Activated gamma-delta T cell treated with anti-CD3 and anti-CD28 coated beads, Interleukin-2, amount 50 U/mL, for 16 hours (primary cell): ENCODE data around the gene MEGF11.
"Not testable (repeated sequence)": the region's sequence is repeated elsewhere in the genome, so short reads cannot be mapped to it uniquely, and the experiment has no call there.

Experiments used
- DNase-seq: peaks from one replicate; pipeline ENCODE4 v3.0.0-alpha.2; 2020; ENCODE audit warnings: low read depth

Gene MEGF11

DNA sequence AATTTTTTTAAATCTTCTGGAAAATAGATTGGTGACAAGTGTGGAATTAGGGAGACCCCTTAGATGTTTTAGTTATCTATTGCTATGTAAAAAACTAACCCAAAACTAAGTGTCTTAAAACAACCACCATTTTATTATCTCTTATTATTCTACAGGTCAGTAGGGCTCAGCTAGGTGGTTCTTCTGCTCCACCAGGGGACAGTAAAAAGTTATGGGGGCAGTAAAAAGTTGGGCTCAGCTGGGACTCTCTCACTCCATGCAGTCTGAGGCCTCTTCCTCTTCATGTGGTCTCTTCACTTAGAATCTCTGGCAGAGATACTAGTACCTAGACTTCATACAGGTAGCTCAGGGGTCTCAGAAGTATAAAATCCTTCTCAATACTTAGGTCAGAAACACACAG, 21.8 kb upstream of the MEGF11 start:
- no peak for DNase-seq

DNA sequence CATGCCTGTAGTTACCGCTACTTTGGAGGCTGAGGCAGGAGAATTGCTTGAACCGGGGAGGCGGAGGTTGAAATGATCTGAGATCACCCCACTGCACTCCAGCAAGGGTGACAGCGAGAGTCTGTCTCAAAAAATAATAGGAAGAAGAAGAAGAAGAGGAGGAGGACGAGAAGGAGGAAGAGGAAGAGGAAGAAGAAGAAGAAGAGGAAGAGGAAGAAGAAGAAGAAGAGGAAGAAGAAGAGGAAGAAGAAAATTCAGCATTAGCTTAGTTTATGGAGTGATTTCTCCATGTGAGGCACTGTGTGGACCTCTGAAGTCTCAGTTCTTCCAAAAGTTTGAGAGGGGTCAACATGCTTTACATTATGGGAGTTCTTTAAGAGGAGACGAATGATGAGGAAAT, 17.4 kb upstream of the MEGF11 start:
- DNase-seq = no peak

DNA sequence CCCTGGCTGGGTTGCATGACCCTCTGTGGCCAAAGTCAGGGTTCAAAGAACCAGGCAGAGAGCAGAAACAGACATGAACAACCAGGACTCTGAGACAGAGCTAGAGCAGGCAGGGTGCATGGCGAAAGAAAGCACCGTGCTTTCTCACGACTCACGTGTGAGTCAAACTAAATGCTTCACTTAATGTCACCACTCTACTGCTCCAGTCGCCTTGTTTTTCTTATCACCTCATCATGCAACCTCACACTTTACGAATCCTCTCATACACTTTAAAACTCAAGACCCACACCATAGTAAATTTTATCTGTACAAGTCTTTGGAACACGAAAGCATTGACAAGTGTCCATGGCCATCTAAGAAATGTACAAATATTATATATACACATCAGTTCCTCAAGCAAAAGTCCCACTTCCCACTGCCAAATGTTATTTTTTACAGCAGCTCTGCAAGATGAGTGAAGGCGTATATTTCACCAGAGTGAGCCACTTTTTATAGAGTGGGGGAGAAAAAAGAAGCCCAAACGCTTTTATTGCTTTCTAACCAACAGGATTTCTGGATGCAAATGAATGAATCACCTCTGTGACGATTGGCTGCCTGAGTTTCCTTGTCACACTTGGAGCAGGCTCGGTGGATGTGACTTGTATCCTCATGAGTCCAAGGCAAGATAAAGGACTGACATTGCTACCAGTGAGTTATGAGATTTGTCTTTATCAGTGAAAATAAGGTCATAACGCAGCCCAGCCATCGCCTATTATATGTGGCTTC, 16.0 kb upstream of the MEGF11 start:
- DNase-seq = no peak

DNA sequence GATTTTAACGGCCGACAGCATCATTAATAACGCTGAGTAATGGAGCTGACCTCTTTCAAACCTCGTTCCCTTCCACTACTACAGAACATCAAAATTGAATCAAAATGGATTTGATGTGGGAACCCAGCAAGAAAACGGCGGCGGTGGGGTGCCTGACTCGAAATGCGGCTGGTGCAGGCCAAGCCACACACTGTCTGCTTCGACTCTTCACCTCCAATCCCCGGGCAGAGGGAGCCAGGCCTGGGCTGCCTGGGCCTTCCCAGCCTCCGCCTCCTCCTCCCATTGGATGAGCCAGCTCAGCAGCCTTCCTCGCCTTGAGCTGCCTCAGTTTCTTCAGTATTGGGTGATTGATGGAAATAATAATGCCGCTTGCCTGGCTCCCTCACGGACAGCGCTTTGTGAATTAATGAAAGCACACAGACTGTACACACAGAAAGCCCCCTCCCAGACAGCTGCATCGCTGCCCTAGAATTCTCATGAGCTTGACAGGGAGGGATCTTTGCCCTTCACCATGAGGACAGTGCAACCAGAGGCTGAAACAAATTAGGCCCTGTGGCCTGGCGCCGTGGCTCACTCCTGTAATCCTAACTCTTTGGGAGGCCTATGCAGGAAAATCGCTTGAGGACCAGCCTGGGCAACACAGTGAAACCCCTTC, 11.4 kb upstream of the MEGF11 start:
- no peak for DNase-seq

DNA sequence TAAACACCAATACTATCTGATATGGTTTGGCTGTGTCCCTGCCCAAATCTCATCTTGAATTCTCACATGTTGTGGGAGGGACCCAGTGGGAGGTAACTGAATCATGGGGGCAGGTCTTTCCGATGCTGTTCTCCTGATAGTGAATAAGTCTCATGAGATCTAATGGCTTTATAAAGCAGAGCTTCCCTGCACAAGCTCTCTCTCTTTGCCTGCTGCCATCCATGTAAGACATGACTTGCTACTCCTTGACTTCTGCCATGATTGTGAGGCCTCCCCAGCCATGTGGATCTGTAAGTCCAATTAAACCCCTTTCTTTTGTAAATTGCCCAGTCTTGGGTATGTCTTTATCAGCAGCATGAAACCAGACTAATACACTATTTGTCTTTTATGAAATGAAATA, 9.3 kb upstream of the MEGF11 start:
- not testable (repeated sequence) for DNase-seq

DNA sequence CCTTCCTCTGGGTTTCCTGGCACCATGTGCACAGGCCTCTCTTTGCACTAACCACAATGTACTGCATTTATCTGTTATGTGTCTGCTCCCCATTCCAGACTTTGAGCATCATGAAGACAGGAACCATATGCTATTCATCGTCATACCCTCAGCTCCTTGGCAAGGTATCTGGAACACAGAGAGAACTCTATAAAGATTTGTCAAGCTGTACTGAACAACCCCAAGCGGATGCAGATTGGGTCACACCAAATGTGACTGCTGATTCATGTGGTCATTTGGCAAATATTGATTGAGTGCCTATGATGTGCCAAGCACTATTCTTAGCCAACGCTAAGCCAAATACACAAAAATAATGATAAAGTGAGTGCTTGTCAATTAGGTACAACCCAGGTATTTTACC, 7.5 kb upstream of the MEGF11 start:
- DNase-seq = no peak

DNA sequence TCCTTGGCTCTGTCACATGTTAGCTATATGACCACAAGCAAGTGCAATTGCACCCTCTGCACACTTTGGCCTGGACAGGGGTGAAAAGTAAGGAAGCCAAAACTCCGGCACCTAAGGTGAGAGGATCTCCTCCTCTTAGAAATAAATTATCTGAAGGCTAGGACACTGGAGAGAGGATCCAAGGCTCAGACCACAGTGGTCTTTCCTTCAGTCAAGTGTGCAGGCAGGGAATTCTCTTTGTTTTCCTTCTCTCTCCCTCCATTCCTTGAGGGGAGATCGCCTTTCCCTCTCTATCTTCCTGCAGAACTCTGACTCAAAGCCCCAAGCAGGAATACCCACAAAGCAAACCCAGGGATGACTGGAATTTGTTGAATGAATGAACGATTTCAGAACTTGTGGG, 3.1 kb upstream of the MEGF11 start:
- DNase-seq = no peak

DNA sequence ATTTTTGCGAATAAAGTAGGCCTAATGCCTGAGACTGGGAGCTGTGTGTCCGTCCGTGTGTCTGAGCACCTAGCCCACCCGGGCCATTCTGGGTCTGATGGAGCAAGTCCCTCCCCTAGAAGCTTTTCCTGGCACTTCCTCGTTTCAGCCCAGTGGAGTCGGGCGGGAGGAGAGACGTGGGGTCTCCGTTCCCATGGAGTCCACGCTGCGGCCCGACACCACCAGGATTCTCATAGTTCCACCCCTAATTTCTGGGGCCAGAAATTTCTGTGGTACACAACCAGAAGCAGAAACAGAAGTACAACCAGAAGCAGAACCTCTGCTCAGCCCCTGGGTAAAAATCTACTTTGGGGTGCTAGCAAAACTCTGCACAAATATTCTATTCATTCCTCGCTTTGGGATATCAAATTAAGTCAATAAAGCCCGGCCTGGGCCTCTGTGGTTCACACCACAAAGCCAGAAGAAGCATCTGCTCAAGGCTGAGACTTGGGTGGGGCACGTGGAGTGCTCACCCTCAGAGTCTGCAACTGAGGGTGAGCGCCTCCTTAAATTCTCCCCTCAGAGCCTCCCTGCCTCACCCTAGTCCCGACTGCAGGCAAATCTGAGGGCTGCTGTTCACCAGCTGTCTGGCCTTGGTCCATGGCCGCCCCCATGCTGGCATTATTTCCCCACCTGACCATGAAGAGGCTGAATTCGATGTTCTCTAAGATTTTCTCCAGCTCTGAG, 1.6 kb upstream of the MEGF11 start:
- DNase-seq = no peak

DNA sequence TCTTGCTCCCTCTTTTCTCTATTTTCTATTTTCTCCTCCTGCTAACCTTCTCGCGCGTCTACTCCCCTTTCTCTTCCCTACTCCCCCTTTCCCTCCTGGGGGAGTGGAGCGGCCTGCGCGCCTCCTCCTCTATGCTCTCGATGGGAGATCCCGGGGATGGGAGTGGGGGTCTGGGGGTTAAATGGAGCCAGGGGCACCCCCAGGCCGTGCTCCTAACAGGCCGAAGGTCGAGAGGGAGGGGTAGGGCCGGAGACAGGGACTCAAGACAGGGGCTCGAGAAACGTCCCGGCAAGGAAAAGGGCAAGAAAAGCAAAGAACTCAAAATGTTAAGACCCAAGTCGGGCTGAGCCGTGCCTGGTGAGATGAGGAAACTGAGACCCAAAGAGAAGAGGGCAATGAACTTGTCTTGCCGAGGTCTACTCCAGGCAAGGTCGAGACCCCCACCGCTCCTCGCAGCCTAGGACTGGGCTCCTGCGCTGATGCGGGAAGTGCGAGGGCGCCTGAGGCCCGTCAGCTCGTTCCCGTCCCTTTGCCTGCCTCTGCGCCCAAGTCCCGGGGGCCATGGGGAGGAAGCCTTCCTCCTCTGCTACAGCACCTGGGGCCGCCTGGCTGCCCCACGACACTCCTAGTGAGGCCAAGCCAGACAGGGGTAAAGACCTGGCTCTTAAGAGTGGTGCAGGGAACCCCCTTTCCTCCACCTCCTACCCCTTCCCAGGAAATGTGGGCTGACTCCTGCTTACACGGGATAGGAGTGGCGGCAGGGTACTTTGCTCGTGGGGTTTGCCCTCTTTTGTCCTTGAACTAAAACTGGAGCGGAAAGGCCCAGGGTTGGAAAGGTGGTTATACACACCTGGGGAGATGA, 770 bp upstream of the MEGF11 start:
- no peak for DNase-seq

DNA sequence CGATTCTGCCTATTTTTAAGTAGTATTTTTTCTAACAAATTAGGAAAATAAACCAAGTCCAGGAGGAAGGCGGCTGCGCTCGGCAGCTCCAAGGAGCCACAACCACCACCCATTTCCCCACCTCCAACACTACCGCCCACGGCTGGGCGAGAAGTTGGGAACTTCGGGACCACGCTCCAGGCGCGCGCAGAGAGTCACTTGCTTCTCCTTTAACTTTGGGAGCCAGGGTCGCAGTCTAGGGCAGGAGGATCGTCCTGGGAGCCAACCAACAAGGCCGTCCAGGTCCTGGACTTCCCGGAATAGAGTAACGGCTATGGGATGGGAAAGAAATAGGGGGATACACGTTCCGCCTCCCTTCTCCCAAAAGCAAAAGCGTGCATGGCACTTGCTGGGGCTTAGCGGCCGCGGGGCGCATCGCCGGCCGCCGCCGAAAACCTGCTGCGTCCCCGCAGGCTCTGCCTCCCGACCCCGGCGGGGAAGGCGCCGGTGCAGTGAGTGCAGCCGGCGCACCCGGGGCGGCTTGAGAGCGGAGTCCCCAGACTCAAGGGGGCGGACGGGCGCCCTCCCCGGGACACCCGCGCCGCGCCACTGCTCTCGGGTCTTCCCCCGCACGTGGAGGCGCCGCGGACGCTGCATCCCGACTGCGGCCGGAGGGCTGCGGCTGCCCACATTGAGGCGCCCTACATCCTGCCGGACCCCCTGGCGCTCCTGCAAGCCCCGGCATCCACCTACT, 699 bp downstream of the MEGF11 start:
- no peak for DNase-seq

DNA sequence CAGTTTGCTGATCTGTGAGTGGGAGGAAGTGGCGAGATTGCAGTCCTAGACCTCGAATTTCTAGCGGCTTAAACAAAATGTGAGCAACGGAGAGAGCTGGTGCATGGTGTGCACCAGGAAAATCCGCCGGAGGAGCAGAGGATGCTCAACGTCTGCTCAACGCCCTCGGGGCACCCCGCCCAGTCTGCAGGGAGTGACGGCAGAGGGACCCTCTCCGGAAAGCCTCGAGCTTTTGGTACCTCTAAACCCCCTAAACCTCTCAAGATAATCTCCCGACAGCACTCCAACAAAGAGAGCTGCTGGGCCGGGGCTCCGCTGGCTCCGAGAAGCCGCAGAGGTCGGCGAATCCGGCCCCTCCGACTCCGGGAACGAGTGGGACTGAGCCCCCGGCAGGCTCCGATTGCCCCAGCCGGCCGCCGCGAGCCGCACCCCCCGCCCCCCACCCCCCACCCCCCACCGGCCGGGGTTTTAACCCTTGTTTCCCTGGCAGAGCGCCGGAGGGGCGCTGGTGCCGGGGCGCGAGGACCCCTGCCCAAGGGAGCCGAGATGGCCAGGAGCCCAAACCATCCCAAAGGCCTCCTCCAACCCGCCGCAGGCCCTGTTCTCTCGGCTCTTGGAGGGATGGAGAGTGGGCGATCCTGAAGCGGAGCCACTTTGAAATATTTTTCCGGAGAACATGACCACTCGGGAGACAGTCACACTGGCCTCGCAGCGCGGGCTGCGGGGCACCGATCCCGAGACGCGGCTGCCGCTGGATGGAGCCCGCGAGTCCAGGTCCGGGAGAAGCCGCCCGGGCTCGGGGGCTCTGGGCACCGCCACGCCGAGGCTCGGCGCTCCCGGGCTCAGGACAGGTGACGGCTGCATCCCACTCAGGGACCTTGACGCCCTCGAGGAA, 1.5 kb downstream of the MEGF11 start:
- no peak for DNase-seq

DNA sequence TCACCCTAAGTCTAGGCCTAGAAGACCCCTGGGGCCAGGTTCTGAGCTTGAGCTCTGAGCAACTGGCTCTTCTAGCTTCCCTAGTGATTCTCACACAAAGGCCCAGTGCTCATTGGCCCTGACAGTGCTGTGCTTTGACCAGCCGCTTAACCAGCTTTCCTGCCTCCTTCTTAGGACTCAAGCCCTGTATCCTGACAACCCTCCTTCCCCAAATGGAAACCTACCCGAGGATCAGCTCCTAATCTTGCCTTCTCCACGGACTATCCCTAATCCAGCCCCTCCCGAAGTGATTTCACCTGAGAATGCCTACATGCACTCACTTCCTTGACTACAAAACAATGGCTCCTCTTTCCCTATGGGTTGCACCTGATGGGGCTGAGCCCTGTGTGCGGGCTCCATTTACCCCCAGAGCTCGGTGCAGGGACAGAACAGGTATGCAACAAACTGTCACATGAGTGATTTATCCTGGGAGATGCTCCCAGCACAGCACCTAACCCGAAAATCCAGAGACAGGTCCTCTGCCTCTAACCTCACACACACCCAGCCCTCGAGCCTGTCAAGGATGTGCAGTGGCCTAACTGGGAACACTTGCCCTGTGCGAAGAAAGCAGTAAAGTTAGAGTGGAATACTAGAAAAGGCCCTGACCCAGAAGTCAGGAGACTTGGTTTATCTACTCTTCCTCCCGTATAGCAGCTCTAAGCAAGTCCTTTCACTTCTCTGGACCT, 2.3 kb downstream of the MEGF11 start:
- DNase-seq = no peak

DNA sequence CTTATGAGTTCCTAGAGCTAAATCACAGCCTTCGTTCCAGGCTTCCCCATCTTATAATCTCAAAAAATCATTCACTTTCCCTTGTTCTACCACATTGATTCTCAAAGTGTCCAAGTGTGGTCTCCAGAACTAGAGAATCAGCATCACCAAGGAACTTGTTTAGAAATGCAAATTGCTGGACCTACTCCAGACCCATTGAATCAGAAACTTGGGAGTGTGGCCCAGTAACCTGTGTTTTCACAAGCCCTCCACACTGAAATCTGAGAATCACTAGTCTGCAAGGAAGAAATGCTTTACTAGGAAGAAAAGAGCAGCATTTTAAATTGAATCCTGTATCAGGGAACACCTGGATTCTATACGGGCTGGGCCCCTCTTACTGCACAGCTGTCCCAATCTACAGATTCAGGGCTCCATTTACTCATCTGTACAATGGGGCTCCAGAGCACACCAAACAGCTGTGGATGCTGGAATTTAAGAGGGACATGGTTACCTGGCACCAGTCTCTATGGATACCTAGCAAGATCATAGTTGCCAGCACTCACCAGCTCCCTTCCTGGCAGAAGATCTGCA, 3.9 kb downstream of the MEGF11 start:
- DNase-seq = no peak

DNA sequence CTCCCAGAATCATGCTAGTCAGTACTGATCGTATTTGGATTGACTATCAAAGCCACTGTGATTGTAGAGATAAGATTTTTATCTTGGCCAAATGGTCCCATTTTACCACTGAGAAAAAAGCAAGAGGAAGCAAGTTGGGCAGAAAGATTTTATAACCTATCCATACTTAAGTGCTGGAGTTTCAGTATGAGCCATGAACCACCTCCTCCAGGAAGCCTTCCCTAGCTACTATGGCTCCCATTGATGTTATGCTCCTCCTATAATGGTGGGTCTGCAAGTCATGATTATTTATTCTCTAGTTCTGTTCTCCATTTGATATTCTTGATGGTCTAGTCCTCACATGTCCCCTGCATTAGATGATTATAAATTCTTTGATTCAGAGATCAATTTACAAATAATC, 6.6 kb downstream of the MEGF11 start:
- DNase-seq = no peak

DNA sequence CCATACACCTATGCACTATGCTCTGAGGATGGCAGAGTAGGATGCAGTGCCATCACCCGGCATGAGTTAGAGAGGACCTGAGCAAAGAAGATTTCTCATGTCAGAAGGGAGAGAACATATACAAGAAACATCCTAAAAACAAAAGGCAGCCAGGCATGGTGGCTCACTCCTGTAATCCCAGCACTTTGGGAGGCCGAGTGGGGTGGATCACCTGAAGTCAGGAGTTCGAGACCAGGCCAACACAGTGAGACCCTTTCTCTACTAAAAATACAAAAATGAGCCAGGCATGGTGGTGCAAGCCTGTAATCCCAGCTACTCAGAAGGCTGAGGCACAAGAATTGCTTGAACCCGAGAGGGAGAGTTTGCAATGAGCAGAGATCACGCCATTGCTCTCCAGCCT, 7.7 kb downstream of the MEGF11 start:
- not testable (repeated sequence) for DNase-seq

DNA sequence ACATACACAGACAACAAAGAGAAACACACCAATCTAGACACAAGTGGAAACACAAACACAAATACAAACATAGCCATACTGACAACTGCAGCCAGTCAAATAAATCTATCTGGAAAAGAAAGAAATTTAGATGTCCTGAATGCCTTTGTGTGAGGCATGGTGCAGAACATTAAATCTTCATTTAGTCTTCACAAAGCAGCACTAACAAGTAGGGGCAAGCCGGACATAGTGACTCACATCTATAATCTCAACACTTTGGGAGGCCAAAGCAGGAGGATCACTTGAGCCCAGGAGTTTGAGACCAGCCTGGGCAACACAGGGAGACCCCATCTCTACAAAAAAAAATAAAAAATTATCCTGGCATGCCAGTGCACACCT, 11.7 kb downstream of the MEGF11 start:
- no peak for DNase-seq

DNA sequence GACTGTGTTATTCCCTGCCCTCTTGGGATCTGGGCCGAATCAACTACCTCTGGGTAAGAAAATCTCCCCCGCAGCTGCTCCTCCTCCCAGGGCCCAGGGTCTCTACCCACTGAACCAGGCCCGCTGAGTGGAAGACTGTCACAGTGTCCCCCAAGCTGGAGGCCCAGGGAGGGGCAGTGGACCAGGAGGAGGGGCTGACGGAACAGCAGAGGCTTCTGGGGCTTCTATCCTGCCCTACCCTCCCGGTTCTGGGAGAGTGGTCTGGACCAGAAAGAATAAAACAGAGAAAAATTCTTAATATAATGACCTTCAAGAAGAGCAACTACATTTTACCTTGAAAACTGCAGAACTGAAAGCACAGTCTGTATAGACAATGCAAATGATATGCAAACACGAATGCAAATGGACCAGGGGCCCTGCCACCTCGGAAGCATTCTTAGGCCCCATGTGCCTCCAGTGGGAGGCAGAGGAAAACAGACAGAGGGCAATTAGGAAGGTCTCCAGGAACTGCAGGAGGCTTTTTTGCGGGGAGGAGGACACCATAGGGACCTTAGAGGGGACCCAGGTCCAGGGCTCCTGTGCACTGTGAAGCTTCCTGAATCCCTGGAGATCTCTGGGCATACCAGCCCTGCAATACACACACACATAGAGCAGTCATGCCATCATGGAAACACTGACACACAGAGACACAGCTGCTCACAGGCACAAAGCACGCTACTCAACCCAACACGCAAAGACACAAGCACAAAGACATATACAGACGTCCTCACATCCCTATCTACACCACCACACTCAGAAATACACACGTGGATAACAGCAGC, 12.3 kb downstream of the MEGF11 start:
- DNase-seq = no peak

DNA sequence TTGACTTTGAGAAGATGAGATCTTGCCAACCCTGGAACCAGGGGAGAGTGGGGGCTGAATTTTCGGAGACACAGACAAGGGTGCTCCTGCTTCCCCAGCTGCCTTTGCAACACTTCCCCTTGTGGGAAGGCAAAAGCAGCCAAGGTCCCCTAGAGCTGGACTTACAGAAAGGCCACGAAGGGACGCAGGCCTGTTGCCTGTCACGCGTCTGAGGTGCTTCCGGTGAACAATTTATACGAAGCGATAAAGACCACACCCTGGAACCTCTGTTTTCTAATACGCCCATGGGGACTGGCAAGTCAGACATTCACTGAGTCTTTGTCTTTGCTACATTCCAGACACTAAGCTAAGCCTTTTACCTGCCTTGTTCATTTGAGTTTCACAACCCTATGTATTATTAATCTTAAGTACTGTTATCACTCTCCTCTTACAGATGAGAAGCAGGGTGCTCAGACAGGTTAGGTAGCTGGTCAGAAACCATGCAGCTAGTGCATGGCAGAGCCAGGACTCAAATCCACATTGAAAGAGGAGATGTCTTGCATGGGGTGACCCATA, 13.2 kb downstream of the MEGF11 start:
- no peak for DNase-seq
